Bronchial epithelial cell (primary cell): Measurements from ENCODE around the gene MATK. TPM values are rescaled to one million over a fixed set of nuclear protein-coding genes. Genes with fewer than 3 reads are reported as not detected.

ENCODE experiments used
- DNase-seq: peaks from one replicate; pipeline ENCODE4 v3.0.0-alpha.2; 2010; ENCODE audit warnings: low read depth
- FAIRE-seq: peaks from 2 replicates; lab custom pipeline; 2011; peaks lifted over from hg19 to GRCh38; lab: Jason Lieb, UNC
- H3K27me3 ChIP-seq: 2 replicates; pipeline ENCODE4 v1.5.1; 2011; ENCODE audit warnings: low read length; ENCODE audit not compliant: control insufficient read depth, insufficient read depth
- H3K36me3 ChIP-seq: 2 replicates; pipeline ENCODE4 v1.5.1; 2011; ENCODE audit warnings: low read length; ENCODE audit not compliant: control insufficient read depth, insufficient read depth
- H3K4me3 ChIP-seq: 2 replicates; pipeline ENCODE4 v1.5.1; 2011; ENCODE audit warnings: mild to moderate bottlenecking, low read depth, low read length, control low read depth
- total RNA-seq: library from RNA; depleted of rRNA; stranded (reverse); fragments of >200 nt; gene quantifications from 2 replicates; pipeline ENCODE4 v1.2.1, GENCODE V29; 2014
- TF ChIP-seq, protein P1 (sequence below): IDR thresholded peaks from 2 replicates; pipeline ENCODE4 v1.5.1; 2011; ENCODE audit warnings: mild to moderate bottlenecking, moderate library complexity, low read length, control low read depth, inconsistent platforms; ENCODE audit not compliant: insufficient read depth, severe bottlenecking

Gene MATK
- total RNA-seq, 1 donor from 2014 or later, result not detected

GRCh38 chr19:3823350-3823713, 37.2 kb upstream of the MATK start:
- Histone ChIP-seq H3K4me3 (no peak overlapping the region), H3K36me3 (no peaks in the 10 kb centered on the region), H3K27me3 (no peaks in the 10 kb centered on the region)
- TF ChIP-seq, protein P1, sequence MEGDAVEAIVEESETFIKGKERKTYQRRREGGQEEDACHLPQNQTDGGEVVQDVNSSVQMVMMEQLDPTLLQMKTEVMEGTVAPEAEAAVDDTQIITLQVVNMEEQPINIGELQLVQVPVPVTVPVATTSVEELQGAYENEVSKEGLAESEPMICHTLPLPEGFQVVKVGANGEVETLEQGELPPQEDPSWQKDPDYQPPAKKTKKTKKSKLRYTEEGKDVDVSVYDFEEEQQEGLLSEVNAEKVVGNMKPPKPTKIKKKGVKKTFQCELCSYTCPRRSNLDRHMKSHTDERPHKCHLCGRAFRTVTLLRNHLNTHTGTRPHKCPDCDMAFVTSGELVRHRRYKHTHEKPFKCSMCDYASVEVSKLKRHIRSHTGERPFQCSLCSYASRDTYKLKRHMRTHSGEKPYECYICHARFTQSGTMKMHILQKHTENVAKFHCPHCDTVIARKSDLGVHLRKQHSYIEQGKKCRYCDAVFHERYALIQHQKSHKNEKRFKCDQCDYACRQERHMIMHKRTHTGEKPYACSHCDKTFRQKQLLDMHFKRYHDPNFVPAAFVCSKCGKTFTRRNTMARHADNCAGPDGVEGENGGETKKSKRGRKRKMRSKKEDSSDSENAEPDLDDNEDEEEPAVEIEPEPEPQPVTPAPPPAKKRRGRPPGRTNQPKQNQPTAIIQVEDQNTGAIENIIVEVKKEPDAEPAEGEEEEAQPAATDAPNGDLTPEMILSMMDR, result no peak
- no peak for FAIRE-seq
- DNase-seq, result no peak

- FAIRE-seq (no peak), DNase-seq (no peak)
- Histone ChIP-seq H3K4me3 (no peak overlapping the region), H3K36me3 (no peaks in the 10 kb centered on the region), H3K27me3 (no peaks in the 10 kb centered on the region)
- TF ChIP-seq, protein P1, result no peak
These were observed 36.6 kb upstream of the MATK start for GRCh38 chr19:3822683-3823349.

DNA sequence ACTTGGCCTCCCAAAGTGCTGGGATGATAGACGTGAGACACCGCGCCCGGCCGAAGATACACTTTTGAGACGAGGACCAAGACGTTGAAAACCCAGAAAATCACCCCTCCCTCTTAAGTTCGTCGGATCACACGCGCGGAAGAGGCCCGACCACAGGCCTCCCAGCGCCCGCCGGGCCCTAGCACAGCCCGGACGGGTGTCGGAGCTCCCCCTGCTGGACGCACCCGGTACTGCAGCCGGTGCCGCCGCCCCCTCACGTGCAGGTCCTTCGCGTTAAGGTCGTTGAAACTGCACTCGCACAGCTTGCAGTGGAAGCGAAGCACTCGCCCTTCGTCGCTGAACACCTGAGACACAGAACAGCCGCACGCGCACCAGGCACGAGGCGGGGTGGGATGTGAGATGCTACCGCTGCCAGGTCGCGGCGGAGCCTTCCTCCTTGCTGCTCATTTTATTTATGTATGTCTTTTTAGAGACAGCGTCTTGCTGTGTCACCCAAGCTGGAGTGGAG, 35.7 kb upstream of the MATK start:
- no peaks in the 10 kb centered on the region for H3K27me3 ChIP-seq
- H3K36me3 ChIP-seq, result no peaks in the 10 kb centered on the region
- FAIRE-seq (no peak), DNase-seq (no peak)
- no peak overlapping the region for H3K4me3 ChIP-seq
- TF ChIP-seq, protein P1, result peak; percentile 89

DNA sequence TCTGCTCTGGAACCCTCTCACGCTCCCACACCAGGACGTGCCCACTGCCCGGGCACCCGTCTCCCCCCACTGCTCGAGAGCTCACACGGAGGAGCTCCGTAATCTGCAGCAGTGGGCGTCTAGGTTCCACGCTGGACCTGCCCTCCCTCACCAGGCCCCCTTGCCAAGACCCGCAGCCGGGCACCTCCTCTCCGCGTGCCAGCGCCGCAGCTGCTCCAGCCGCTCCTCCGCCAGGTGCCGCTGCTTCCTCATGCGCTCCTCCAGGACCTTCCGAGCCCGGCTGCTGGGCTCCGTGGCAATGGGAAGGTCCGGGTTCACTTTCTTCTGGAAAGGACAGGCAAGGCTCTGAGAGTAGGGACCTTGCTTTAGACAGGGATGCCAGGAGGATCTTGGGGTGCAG, 35.0 kb upstream of the MATK start:
- H3K36me3 ChIP-seq, result no peaks in the 10 kb centered on the region
- no peak for FAIRE-seq
- H3K4me3 ChIP-seq, result no peak overlapping the region
- DNase-seq, result no peak
- TF ChIP-seq, protein P1, result no peak
- H3K27me3 ChIP-seq, result no peaks in the 10 kb centered on the region

DNA sequence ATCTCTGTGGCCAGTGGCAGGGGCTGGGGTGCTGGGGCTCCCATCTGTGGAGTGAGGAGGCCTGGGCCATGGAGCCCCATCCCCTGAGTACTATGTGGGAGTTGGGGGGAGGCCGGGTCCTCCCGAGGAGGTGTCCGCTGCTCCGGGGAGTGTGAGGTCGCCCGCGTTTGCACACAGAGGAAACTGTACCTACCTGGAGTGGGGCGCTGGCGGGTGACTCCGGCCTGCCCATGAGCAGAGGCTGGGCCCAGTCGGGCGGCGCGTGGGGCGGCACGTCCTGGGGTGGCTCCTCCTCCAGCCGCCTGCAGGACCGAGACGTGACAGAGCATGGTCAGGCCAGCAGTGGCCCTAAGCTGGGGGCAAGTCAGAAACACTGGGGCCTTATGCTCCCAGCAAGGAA, 33.8 kb upstream of the MATK start:
- TF ChIP-seq, protein P1, result no peak
- no peak overlapping the region for H3K4me3 ChIP-seq
- DNase-seq (no peak), FAIRE-seq (no peak)
- H3K36me3 ChIP-seq, result no peaks in the 10 kb centered on the region
- no peaks in the 10 kb centered on the region for H3K27me3 ChIP-seq

- no peaks in the 10 kb centered on the region for H3K36me3 ChIP-seq
- TF ChIP-seq, protein P1, result no peak
- no peak overlapping the region for H3K4me3 ChIP-seq
- DNase-seq, result no peak
- no peak for FAIRE-seq
- H3K27me3 ChIP-seq, result no peaks in the 10 kb centered on the region
These were observed 32.7 kb upstream of the MATK start for GRCh38 chr19:3818918-3819317.
